ENCODE data around the gene MMD. TPM values are rescaled to one million over a fixed set of nuclear protein-coding genes. Genes with fewer than 3 reads are reported as not detected.
"Not testable (repeated sequence)": the region's sequence is repeated elsewhere in the genome, so short reads cannot be mapped to it uniquely, and the experiment has no call there.

The MMD gene
- 67.7 TPM for polyA plus RNA-seq (2013, experiment 1 of 2)
- polyA plus RNA-seq (2013, experiment 2 of 2): 66.2 TPM

GRCh38 chr17:55421179-55421934 is at the start of gene MMD:
TSS of gene MMD (minus strand) at chr17:55421835. CDS start at chr17:55421695, 140 bp downstream.
- Histone ChIP-seq H3K9me3 (ENCODE audit: control insufficient read depth, low read length) (peaks cover 6% of the 10 kb centered on the region), H3K36me3 (ENCODE audit: control insufficient read depth, insufficient read depth, low read length) (peaks cover 16% of the 10 kb centered on the region), H3K4me1 (ENCODE audit: control insufficient read depth, insufficient read depth, low read length, poor library complexity, severe bottlenecking) (peaks cover 3% of the 10 kb centered on the region), H3K4me3 (ENCODE audit: extremely low read depth, insufficient read depth, low read length, poor library complexity, severe bottlenecking) (peak within 1 kb of the TSS; percentile 88), H3K27ac (ENCODE audit: low read depth, low read length, severe bottlenecking) (peak within 1 kb of the TSS; percentile 74)
- 0 to 1% methylated on average over 42 to 44 of the region's 62 CpGs for WGBS, 2 experiments (ENCODE audit: insufficient coverage in 2 of 2)

GRCh38 chr17:55466671-55467070 is 45.0 kb upstream of the MMD start:
- Histone ChIP-seq H3K4me1 (ENCODE audit: control insufficient read depth, insufficient read depth, low read length, poor library complexity, severe bottlenecking) (no peaks in the 10 kb centered on the region), H3K4me3 (ENCODE audit: extremely low read depth, insufficient read depth, low read length, poor library complexity, severe bottlenecking) (no peak overlapping the region), H3K27ac (ENCODE audit: low read depth, low read length, severe bottlenecking) (no peak overlapping the region), H3K36me3 (ENCODE audit: control insufficient read depth, insufficient read depth, low read length) (no peaks in the 10 kb centered on the region), H3K9me3 (ENCODE audit: control insufficient read depth, low read length) (no peaks in the 10 kb centered on the region)
- 47 to 66% methylated on average over 4 to 5 of the region's 7 CpGs for WGBS, 2 experiments (ENCODE audit: insufficient coverage in 2 of 2)

- not testable (repeated sequence) for H3K4me3 ChIP-seq (ENCODE audit: extremely low read depth, insufficient read depth, low read length, poor library complexity, severe bottlenecking); H3K4me1 ChIP-seq (ENCODE audit: control insufficient read depth, insufficient read depth, low read length, poor library complexity, severe bottlenecking); H3K27ac ChIP-seq (ENCODE audit: low read depth, low read length, severe bottlenecking); H3K36me3 ChIP-seq (ENCODE audit: control insufficient read depth, insufficient read depth, low read length); H3K9me3 ChIP-seq (ENCODE audit: control insufficient read depth, low read length)
- 94 to 100% methylated on average over 2 to 3 of the region's 4 CpGs for WGBS, 2 experiments (ENCODE audit: insufficient coverage in 2 of 2)
Observed at GRCh38 chr17:55465771-55466170, 44.1 kb upstream of the MMD start.

DNA sequence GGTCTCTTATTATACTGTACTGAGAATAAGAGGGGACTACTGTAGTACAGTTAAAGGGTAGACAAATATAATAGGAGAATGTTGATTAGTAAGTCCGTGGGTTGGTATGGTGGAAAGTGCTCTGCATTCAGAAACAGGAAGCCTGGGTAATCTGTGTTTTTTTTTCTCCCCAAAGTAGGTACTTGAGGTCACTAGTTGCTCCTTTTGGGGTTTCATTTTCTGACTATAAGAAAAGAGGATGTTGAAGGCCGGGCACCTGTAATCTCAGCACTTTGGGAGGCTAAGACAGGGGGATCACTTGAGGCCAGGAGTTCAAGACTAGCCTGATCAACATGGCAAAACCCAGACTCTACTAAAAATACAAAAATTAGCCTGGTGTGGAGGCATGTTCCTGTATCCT is 42.0 kb upstream of the MMD start:
- Histone ChIP-seq H3K4me1 (ENCODE audit: control insufficient read depth, insufficient read depth, low read length, poor library complexity, severe bottlenecking) (no peaks in the 10 kb centered on the region), H3K27ac (ENCODE audit: low read depth, low read length, severe bottlenecking) (no peak overlapping the region)
- WGBS, 2 experiments (ENCODE audit: insufficient coverage in 2 of 2): 88% methylated on average over 1 of the region's 2 CpGs; no CpG with 5 or more reads in 1 of the 2 experiments

GRCh38 chr17:55462711-55463110 is 41.1 kb upstream of the MMD start:
- no peaks in the 10 kb centered on the region for H3K9me3 ChIP-seq (ENCODE audit: control insufficient read depth, low read length)
- no peaks in the 10 kb centered on the region for H3K4me1 ChIP-seq (ENCODE audit: control insufficient read depth, insufficient read depth, low read length, poor library complexity, severe bottlenecking)
- no peaks in the 10 kb centered on the region for H3K36me3 ChIP-seq (ENCODE audit: control insufficient read depth, insufficient read depth, low read length)
- no peak overlapping the region for H3K4me3 ChIP-seq (ENCODE audit: extremely low read depth, insufficient read depth, low read length, poor library complexity, severe bottlenecking)
- no peak overlapping the region for H3K27ac ChIP-seq (ENCODE audit: low read depth, low read length, severe bottlenecking)

More for the DNA sequence above, 42.0 kb upstream of the MMD start:
- no peaks in the 10 kb centered on the region for H3K36me3 ChIP-seq (ENCODE audit: control insufficient read depth, insufficient read depth, low read length)
- H3K4me3 ChIP-seq (ENCODE audit: extremely low read depth, insufficient read depth, low read length, poor library complexity, severe bottlenecking): no peak overlapping the region
- no peaks in the 10 kb centered on the region for H3K9me3 ChIP-seq (ENCODE audit: control insufficient read depth, low read length)

DNA sequence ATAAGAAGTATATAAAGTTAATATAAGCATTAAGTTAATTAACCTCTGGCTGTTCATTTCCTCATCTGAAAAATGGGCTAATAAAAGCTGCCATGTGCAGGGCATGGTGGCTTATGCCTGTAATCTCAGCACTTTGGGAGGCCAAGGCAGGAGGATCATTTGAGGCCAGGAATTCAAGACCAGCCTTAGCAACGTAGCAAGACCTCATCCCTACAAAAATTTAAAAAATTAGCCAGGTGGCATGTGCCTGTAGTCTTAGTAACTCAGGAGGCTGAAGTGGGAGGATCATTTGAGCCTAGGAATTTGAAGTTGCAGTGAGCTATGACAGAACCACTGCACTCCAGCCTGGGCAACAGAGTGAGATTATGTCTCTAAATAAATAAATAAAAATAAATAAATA is 40.6 kb upstream of the MMD start:
- Histone ChIP-seq H3K4me3 (ENCODE audit: extremely low read depth, insufficient read depth, low read length, poor library complexity, severe bottlenecking) (no peak overlapping the region), H3K9me3 (ENCODE audit: control insufficient read depth, low read length) (no peaks in the 10 kb centered on the region), H3K36me3 (ENCODE audit: control insufficient read depth, insufficient read depth, low read length) (no peaks in the 10 kb centered on the region), H3K27ac (ENCODE audit: low read depth, low read length, severe bottlenecking) (no peak overlapping the region), H3K4me1 (ENCODE audit: control insufficient read depth, insufficient read depth, low read length, poor library complexity, severe bottlenecking) (no peaks in the 10 kb centered on the region)
- no CpG with 5 or more reads among the region's 1 CpG for WGBS, 2 experiments (ENCODE audit: insufficient coverage in 2 of 2)

- WGBS, 2 experiments (ENCODE audit: insufficient coverage in 2 of 2): 85 to 93% methylated on average over 4 to 5 of the region's 7 CpGs
- no peak overlapping the region for H3K27ac ChIP-seq (ENCODE audit: low read depth, low read length, severe bottlenecking)
- H3K9me3 ChIP-seq (ENCODE audit: control insufficient read depth, low read length): no peaks in the 10 kb centered on the region
- no peak overlapping the region for H3K4me3 ChIP-seq (ENCODE audit: extremely low read depth, insufficient read depth, low read length, poor library complexity, severe bottlenecking)
- H3K36me3 ChIP-seq (ENCODE audit: control insufficient read depth, insufficient read depth, low read length): no peaks in the 10 kb centered on the region
- H3K4me1 ChIP-seq (ENCODE audit: control insufficient read depth, insufficient read depth, low read length, poor library complexity, severe bottlenecking): peaks cover 2% of the 10 kb centered on the region
Observed at GRCh38 chr17:55458978-55459377, 37.3 kb upstream of the MMD start.

DNA sequence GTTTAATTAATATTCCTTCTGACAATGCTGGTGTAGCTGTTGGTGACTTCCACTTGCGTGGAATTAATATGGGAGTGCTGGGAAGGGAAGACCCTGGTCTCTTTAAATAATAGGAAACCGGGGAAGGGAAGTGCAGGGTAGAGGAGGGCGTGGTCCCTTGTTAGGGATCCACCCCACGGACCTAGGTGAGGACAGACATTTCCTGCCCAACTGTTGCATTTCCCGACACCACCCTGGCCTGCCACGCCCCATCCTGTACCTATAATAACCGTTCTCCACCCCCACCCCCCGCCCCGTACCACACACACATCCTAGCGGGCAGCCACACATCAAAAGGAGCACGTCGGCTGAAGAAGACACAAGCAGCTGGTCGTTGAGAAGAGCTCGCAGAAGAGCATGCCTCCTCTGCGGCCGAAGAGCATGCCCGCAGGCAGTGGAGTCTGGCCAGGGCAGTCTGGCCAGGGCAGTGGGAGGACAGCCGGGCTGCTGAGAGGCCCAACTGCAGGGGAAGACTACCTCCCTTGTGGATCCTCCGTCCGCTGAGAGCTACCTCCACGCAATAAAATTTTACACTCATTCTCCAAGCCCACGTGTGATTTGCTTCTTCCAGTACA is 36.8 kb upstream of the MMD start:
- Histone ChIP-seq H3K9me3 (ENCODE audit: control insufficient read depth, low read length) (no peaks in the 10 kb centered on the region), H3K27ac (ENCODE audit: low read depth, low read length, severe bottlenecking) (no peak overlapping the region), H3K4me1 (ENCODE audit: control insufficient read depth, insufficient read depth, low read length, poor library complexity, severe bottlenecking) (peaks cover 8% of the 10 kb centered on the region), H3K4me3 (ENCODE audit: extremely low read depth, insufficient read depth, low read length, poor library complexity, severe bottlenecking) (no peak overlapping the region), H3K36me3 (ENCODE audit: control insufficient read depth, insufficient read depth, low read length) (no peaks in the 10 kb centered on the region)
- WGBS, 2 experiments (ENCODE audit: insufficient coverage in 2 of 2): 82% methylated on average over 9 to 13 of the region's 22 CpGs

DNA sequence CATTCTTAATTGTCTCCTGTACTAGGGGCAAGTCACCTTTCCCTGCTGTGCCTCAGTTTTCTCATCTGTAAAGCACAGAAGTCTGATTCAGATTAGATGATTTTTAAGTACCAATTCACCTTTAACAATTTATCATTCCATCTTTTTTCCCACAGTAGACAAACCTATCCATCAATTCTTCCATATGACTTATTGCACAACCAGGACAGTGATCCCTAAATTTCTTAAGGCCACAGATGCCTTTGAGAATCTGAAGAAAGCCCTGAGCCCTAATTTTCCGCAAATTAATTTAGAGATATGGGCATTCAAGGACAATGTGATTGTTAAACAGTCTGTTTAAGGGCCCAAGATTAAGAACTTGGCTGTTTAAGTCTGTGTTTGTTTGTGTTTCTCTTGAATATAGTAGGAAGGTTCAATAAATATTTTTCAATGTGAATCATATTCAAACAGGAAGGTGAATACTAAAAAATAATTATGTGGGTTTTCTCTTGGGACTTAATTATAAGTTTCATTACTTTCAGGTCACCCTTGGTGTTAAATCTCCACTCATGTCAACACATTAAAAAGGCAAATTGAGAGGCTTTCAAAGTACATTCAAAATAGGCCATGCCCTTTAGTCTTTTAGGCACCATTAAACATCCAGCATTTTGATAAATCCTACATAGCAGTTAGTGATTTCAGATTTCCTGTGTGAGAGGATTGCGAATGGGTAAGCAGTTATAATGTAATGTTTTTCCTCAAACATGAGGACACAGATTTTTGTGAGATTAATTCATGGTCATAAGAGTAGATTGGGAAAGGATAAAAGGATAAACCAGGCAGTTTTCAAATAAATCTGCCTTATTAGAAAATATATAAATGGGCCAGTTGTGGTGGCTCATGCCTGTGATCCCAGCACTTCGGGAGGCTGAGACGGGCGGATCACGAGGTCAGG is 34.9 kb upstream of the MMD start:
- WGBS, 2 experiments (ENCODE audit: insufficient coverage in 2 of 2): 89 to 100% methylated on average over 1 to 2 of the region's 6 CpGs
- H3K27ac ChIP-seq (ENCODE audit: low read depth, low read length, severe bottlenecking): no peak overlapping the region
- peaks cover 19% of the 10 kb centered on the region for H3K4me1 ChIP-seq (ENCODE audit: control insufficient read depth, insufficient read depth, low read length, poor library complexity, severe bottlenecking)
- no peaks in the 10 kb centered on the region for H3K9me3 ChIP-seq (ENCODE audit: control insufficient read depth, low read length)
- no peak overlapping the region for H3K4me3 ChIP-seq (ENCODE audit: extremely low read depth, insufficient read depth, low read length, poor library complexity, severe bottlenecking)
- no peaks in the 10 kb centered on the region for H3K36me3 ChIP-seq (ENCODE audit: control insufficient read depth, insufficient read depth, low read length)

DNA sequence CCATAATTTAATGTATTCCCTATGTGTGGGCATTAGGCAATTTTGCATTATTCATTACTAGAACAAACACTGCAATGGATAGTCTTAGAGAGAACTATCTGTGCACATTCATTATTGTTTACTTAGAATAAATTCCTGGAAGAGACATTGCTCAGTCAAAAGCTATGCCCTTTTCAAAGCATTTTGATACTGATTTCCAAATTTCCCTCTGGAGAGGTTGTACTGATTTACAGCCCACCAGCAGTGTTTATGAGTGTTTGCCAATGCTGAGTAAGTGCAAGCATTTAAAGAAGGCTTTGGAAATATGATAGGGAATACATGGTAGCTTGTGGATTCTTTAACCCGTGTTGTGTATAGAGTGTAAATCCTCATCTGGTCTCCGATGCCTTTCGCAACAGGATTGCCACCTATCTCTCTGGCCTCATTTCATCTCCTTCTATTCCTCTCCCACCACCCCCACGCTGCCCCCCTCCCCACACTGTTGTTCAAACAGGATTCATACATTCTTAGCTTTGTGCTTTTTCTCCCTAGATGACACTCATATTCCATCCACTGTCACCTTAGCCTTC is 33.4 kb upstream of the MMD start:
- Histone ChIP-seq H3K36me3 (ENCODE audit: control insufficient read depth, insufficient read depth, low read length) (no peaks in the 10 kb centered on the region), H3K27ac (ENCODE audit: low read depth, low read length, severe bottlenecking) (no peak overlapping the region), H3K4me3 (ENCODE audit: extremely low read depth, insufficient read depth, low read length, poor library complexity, severe bottlenecking) (no peak overlapping the region), H3K9me3 (ENCODE audit: control insufficient read depth, low read length) (no peaks in the 10 kb centered on the region), H3K4me1 (ENCODE audit: control insufficient read depth, insufficient read depth, low read length, poor library complexity, severe bottlenecking) (peaks cover 22% of the 10 kb centered on the region)
- 96% methylated on average over 3 of the region's 4 CpGs; no CpG with 5 or more reads in 1 of the 2 experiments for WGBS, 2 experiments (ENCODE audit: insufficient coverage in 2 of 2)
